Esophagus mucosa (tissue), 1 donor: ENCODE data around the gene SLC26A9. TPM values are rescaled to one million over a fixed set of nuclear protein-coding genes. Genes with fewer than 3 reads are reported as not detected.
"Not testable (repeated sequence)": the region's sequence is repeated elsewhere in the genome, so short reads cannot be mapped to it uniquely, and the experiment has no call there.

Source experiments
- ATAC-seq: fragments of 200-7000 bp; cut with Tn5 transposase; one replicate; pipeline ENCODE4 v1.9.1; 2020
- total RNA-seq: library from RNA; stranded (reverse); gene quantifications from one replicate; pipeline ENCODE4 v1.2.4, GENCODE V29; 2023
- donor health status: DM: yes; HTN: yes; CAD: no.

SLC26A9 gene
- total RNA-seq, 1 donor from 2014 or later: 2.3 TPM

DNA sequence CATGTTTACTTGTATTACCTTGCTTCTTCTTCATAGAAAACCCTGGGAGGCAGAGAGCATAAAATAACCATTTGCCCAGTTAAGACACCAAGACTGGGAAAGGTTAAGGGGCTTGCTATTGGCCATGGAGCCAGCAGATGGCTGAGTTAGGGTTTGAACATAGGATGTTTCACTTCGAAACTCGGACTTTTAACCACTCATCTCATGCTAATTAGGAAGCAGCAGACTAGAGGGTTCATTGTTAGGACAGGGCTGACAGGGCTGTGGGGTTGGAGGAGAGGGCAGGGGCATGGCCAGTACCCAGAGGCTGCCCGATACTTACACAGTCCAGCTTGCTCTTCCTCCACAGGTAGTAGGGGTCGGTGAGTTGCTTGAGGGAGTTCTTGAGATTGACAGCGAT lies 17.0 kb downstream of the SLC26A9 start:
- ATAC-seq: no peak

DNA sequence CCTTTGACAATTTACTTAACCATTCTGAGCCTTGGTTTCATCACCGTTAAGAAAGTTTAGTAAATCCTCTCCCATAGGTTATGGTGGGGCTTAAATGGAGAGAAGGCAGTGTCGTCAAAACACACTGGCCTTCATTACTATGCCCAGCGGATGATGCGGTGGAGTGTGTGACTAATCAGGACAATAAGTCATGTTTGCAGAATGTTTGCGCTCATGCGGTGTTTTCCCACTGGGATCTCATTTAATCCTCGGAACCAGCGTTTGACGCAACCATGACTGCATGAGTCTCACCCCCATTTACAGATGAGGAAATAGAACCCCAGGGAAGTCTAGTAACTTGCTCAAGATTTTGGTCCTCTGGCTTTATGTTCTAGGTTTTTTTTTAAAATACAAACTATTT lies 17.5 kb downstream of the SLC26A9 start:
- ATAC-seq: peak; percentile 81

DNA sequence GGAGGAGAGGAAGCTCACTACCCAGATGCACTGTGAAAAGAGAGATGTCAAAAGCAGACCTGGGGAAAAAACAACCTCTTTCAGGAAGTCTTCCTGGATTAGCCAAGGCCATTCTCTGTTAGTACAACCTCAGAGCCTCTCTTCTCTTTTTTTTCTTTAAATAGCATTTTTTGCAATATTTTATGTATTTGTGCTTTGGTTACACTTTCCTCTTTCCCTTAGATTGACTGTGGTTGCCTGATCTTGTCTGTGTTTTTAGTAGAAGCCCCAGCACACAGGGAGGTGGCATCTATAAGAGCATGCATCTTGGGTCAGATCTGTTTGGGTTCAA lies 18.8 kb downstream of the SLC26A9 start:
- ATAC-seq: no peak

DNA sequence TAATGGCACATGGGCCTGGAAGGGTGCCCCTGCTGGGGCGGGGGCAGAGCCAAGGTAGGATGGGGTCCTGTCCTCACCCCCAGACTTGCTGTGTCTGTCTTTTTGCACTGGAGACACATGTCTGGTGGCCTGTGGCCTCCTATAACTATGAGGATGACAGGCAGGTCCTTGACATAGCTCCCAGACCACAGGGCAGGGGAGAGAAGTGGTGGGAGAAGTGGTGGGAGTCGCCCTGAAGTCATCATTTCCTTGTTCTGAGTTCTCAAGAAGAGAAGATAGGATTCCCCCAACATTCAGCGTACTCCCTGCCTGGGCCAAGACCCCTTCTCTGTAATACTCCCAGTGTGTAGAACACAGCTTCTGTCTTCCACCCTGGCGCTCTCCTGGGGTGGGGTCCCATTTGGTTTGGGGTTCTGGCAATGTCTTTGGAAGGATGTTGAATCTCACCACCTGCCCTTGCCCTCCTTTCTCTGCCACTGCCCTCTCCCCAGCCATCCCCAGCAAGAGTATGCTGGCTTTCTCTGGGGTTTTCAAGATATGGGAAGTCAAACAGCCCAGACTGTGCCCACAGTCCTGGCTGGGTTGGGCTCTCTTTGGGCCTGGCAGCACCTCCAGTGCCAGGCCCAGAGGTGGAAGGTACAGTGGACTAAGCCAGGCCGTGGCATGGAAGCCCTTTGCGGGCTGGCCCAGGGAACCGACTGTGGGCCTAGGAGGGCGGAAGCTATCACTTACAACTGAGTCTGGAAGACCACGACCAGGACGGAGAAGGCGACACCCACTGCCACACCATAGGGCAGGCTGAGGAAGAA lies 19.4 kb downstream of the SLC26A9 start:
- ATAC-seq: no peak

DNA sequence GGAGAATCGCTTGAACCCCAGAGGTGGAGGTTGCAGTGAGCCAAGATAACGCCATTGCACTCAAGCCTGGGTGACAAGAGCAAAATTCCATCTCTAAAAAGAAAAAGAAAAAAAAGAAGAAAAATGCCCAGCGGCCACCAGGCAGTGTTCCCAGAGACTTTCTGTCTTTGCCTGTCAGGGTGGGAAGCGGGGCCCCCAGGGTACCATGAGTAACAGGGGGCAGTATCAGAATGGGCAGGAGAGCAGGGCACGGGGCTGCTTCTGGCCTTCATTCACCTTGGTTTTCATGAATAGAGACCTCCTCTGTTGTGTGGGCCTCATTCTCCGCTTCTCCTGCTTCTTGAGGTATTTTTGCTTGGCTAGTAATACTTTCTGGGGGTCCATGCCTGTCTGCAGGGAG lies 20.4 kb downstream of the SLC26A9 start:
- ATAC-seq: no peak

DNA sequence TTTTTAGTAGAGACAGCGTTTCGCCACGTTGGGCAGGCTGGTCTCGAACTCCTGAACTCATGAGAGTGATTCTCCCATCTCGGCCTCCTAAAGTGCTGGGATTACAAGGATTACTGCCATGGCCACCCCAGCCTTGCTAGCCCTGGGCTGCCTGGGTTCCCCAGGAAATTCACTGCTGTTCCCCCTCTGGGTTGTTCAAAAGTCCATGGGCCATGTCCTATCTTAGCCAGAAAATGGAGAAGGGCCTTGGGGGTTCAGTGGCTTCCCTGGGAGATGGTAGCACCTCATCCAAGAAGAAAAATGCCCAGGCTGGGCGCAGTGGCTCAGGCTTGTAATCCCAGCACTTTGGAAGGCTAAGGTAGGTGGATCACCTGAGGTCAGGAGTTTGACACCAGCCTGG lies 20.9 kb downstream of the SLC26A9 start:
- no peak for ATAC-seq

DNA sequence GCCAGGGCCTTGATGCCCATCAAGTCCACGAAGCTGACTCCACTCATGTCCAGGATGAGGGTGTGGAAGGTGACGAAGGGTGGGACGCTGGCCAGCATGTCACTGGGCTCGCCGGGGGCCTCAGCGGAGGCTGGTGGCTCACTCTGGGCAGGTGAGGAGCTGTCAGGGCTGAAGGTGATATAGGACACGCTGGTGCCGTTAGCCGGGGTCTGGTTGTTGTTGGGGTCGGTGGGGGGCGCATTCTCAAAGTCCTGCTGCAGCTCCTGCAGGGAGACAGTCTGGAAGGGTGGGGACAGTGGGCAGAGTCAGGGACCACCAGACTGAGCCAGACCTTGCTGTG lies 21.7 kb downstream of the SLC26A9 start:
- no peak for ATAC-seq

GRCh38 chr1:205920861-205921569 lies 22.2 kb downstream of the SLC26A9 start:
- ATAC-seq: no peak

DNA sequence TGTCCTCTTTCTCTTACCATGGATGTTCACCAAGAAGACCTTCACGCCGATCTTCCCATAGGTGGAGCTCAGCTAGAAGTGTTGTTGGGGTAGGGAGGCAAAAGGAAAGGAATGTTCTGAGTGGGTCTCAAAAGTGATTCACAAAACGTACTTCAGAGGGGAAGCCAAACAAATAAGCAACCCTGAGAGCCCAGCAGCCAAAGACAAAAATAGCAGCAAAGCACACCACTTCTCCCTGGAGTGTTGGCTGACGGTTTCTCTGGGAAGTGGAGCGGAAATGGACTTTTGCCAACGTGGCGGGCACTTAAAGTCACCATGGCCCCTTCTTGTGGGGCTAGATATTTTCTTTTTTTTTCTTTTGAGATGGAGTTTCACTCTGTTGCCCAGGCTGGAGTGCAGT lies 23.1 kb downstream of the SLC26A9 start:
- no peak for ATAC-seq

DNA sequence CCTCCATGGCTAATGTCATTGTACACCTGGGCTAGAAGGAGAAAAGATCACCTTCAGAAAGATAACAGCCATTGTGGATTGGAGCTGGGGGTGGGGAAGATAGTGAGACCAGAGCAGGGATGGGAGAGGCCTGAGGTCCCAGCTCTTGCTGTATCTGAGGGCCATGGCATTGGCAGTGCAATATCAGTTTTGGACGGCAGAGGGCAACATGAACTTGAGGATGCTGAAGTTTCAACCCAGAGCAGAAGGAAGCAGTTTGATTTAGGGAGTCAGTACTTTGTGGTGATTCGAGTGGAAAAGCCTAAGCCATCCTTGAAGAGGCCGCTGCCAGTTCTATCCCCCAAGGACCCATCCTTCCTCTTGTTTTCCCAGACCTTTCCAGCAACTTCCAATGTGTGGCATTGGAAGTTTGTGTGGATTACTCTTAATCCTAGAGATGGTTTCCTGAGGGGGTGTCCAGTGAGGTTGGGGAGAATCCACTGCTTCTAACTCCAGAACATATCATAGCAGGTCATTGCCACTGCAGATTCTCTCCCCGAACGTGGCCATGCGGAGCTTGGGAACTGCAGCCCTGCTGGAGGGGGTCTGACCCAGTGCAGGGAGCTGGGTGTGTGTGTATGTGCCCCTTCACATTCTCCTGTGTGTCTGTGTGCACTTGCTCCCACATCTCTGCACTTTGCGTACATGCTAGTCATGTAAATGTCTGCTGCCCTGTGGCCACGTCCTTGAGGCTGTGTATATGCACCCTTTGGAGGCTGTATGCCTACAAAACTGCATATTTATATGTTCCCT lies 24.1 kb downstream of the SLC26A9 start:
- peak; percentile 85 for ATAC-seq

- no peak for ATAC-seq
Measured at GRCh38 chr1:205917466-205918238, 25.6 kb downstream of the SLC26A9 start.

DNA sequence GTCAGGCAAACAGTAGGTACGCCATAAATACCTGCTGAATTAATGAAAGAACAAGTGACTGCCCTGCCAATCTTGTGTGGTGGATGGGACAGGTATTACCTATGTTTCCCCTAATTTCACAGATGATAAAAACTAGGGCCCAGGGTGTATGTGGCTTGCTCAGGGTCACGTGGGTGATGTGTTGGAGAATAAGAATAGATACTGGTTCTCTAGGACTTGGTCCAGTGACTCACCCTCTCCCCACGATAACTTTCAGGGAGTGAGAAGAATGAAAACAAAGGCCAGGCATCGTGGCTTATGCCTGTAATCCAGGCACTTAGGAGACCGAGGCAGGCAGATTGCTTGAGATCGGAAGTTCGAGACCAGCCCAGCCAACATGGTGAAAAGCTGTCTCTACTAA lies 26.7 kb downstream of the SLC26A9 start:
- no peak for ATAC-seq

DNA sequence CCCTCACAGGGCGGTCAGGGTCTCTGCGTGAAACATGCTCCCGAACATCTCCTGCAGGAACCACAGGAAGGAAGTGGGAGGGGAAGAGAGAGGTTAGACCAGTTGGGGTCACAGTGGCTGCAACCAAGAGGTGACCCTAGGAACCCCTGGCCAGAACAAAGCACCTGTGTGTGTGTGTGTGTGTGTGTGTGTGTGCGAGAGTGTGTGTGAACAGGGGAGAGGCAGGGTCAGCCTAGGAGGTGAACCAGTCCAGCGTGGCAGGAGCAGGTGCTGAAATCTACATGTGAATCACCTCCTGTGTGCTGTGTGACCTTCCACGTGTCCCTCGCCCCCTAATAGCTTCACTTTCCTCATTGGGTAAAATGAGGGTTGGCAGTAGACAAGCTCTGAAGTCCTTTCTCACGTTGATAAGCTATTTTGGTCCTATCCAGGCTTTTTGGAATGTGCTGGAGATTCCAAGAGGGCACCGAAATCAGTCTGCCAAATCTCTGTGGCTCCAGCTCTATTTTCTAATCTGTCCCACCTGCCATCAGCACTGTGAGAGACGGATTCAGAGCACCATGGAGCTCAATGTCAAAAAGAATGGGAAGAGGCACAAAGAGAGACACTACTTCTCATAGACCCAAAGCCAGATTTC lies 27.8 kb downstream of the SLC26A9 start:
- ATAC-seq: peak; percentile 18

GRCh38 chr1:205914730-205915129 lies 28.5 kb downstream of the SLC26A9 start:
- ATAC-seq: no peak

- ATAC-seq: no peak
Measured at GRCh38 chr1:205914155-205914507, 29.1 kb downstream of the SLC26A9 start.

DNA sequence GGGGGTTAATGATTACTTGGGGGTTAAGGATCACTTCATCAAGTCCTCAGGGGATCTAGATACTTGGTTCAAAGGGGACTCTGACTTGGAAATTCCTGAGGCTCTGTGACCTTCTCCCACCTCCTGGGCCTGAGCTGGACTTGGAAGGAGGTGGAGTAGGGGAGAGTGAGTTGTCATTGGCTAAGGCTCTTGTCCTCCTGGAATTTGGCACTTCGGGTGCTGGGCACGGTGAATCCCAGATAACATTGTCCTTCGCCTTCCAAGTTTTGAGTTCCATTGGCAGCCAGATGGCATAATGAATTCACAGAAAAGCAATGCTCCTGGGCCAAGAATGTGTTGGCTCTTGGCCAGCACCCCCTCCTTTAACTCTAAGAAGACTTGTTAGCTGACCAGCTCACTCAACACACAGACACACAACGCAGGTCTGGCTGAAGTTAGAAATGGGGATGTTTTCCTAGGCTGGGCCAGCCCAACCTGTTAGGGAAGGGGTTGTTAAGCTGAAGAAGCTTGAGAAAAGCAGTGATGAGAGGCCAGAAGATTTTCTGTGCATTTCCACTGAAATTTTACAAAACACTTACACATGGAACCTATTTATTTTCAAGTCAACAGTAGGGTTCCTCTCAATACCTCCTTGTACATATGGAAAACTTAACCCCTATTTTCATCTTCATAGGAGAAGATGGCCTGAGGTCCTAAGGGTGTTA lies 29.7 kb downstream of the SLC26A9 start:
- no peak for ATAC-seq

GRCh38 chr1:205907794-205908193 lies 35.5 kb downstream of the SLC26A9 start:
- no peak for ATAC-seq

DNA sequence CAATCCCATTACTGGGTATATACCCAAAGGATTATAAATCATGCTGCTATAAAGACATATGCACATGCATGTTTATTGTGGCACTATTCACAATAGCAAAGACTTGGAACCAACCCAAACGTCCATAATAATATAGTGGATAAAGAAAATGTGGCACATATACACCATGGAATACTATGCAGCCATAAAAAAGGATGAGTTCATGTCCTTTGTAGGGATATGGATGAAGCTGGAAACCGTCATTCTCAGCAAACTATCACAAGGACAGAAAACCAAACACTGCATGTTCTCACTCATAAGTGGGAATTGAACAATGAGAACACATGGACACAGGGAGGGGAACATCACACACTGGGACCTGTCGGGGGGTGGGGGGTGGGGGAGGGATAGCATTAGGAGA lies 38.2 kb downstream of the SLC26A9 start:
- not testable (repeated sequence) for ATAC-seq

DNA sequence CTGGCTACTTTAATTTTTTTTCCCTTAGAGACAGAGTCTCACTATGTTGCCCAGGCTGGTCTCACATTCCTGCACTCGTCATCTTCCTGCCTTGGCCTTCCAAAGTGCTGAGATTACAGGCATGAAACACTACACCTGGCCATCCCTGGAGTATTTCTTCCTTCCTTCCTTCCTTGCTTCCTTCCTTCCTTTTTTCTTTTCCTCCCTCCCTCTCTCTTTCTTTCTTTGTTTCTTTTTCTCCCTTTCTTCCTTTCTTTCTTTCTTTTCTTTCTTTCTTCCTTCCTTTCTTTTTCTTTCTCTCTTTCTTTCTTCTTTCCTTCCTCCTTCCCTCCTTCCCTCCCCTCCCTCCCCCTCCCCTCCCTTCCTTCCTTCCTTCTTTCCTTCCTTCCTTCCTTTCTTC lies 46.9 kb downstream of the SLC26A9 start:
- ATAC-seq: no peak

GRCh38 chr1:205894119-205894518 lies 49.1 kb downstream of the SLC26A9 start:
- ATAC-seq: not testable (repeated sequence)

DNA sequence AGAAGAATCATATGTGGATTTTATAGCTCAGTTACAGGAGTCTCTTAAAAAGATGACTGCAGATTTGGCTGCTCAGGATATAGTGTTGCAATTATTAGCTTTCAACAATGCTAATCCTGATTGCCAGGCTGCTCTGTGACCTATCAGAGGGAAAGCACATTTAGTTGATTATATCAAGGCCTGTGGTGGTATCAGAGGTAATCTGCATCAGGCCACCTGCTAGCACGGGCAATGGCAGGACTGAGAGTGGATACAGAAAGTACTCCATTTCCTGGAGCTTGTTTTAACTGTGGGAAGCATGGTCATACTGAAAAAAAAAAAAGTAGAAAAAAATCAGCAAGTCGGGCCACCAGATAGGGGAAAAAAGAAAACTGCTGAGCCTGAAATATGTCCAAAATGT lies 51.1 kb downstream of the SLC26A9 start:
- ATAC-seq: not testable (repeated sequence)

DNA sequence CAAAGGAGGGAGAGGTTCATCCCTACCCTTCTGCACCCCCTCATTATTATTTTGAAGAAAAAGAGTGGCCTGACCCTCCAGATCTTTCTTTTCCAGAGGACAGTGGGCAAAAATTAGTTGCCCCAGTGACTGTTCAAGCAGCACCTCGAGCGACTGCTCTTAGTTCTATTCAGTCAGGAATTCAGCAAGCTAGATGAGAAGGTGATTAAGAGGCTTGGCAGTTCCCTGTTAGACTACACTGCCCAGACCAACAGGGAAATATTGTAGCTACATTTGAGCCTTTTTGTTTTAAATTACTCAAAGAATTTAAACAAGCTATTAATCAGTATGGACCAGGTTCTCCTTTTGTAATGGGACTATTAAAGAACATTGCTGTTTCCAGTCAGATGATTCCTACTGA lies 51.8 kb downstream of the SLC26A9 start:
- not testable (repeated sequence) for ATAC-seq
